Liver (tissue), 2 donors: ENCODE results near the gene PEMT.

ENCODE experiments used
- TF ChIP-seq, protein P1 (sequence below): fragments of 150-350 bp; IDR thresholded peaks from 2 replicates; pipeline ENCODE4 v1.5.1; 2017; ENCODE audit warnings: improper control_type of control experiment, low read depth, low read length; ENCODE audit not compliant: missing input control
- TF ChIP-seq, protein P2 (sequence below): IDR thresholded peaks from 2 replicates; pipeline ENCODE4 v1.6.1; 2016; ENCODE audit warnings: antibody characterized with exemption
- TF ChIP-seq, protein P3 (sequence below): IDR thresholded peaks from 2 replicates; pipeline ENCODE4 v1.6.1; 2016; ENCODE audit warnings: antibody characterized with exemption
- donor health status: healthy.

DNA sequence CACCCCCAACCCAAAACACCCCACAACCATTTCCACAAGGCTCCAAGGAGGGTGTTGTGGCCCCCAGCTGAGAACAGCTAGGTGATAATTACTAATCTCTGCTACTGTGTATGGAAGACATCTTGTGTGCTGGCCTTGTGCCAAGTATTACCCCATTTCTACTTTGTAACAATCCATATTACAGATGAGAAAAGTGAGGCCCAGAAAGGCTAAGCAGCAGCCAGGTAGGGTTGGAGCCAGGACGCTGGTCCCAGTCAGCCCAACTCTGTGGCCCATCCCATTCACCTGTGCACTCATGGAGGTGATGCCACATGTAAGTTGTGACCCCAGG is 12.4 kb upstream of the PEMT start:
- TF ChIP-seq, protein P1, sequence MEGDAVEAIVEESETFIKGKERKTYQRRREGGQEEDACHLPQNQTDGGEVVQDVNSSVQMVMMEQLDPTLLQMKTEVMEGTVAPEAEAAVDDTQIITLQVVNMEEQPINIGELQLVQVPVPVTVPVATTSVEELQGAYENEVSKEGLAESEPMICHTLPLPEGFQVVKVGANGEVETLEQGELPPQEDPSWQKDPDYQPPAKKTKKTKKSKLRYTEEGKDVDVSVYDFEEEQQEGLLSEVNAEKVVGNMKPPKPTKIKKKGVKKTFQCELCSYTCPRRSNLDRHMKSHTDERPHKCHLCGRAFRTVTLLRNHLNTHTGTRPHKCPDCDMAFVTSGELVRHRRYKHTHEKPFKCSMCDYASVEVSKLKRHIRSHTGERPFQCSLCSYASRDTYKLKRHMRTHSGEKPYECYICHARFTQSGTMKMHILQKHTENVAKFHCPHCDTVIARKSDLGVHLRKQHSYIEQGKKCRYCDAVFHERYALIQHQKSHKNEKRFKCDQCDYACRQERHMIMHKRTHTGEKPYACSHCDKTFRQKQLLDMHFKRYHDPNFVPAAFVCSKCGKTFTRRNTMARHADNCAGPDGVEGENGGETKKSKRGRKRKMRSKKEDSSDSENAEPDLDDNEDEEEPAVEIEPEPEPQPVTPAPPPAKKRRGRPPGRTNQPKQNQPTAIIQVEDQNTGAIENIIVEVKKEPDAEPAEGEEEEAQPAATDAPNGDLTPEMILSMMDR: no peak
- TF ChIP-seq, protein P2, sequence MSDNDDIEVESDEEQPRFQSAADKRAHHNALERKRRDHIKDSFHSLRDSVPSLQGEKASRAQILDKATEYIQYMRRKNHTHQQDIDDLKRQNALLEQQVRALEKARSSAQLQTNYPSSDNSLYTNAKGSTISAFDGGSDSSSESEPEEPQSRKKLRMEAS: no peak
- TF ChIP-seq, protein P3, sequence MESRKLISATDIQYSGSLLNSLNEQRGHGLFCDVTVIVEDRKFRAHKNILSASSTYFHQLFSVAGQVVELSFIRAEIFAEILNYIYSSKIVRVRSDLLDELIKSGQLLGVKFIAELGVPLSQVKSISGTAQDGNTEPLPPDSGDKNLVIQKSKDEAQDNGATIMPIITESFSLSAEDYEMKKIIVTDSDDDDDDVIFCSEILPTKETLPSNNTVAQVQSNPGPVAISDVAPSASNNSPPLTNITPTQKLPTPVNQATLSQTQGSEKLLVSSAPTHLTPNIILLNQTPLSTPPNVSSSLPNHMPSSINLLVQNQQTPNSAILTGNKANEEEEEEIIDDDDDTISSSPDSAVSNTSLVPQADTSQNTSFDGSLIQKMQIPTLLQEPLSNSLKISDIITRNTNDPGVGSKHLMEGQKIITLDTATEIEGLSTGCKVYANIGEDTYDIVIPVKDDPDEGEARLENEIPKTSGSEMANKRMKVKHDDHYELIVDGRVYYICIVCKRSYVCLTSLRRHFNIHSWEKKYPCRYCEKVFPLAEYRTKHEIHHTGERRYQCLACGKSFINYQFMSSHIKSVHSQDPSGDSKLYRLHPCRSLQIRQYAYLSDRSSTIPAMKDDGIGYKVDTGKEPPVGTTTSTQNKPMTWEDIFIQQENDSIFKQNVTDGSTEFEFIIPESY: no peak
